ENCODE results near the gene CCDC89.
A peak's percentile ranks its signal among the peaks of the same experiment; 100 is the strongest.
"Not testable (repeated sequence)": the region's sequence is repeated elsewhere in the genome, so short reads cannot be mapped to it uniquely, and the experiment has no call there.

CCDC89 gene

GRCh38 chr11:85685125-85685819 is 723 bp downstream of the CCDC89 start:
- no peak for DNase-seq

GRCh38 chr11:85682330-85683305 is 3.4 kb downstream of the CCDC89 start:
- DNase-seq = peak; percentile 58 to 69

- DNase-seq = no peak
These were observed 5.1 kb downstream of the CCDC89 start for GRCh38 chr11:85680897-85681296.

- DNase-seq = no peak
These were observed 6.4 kb downstream of the CCDC89 start for GRCh38 chr11:85679576-85679975.

- no peak for DNase-seq
These were observed 12.6 kb downstream of the CCDC89 start for GRCh38 chr11:85673393-85673792.

- no peak for DNase-seq
These were observed 13.7 kb downstream of the CCDC89 start for GRCh38 chr11:85672105-85672902.

GRCh38 chr11:85670949-85671663 is 14.9 kb downstream of the CCDC89 start:
- not testable (repeated sequence) for DNase-seq

GRCh38 chr11:85668157-85668556 is 17.8 kb downstream of the CCDC89 start:
- no peak for DNase-seq

- DNase-seq = no peak
These were observed 19.3 kb downstream of the CCDC89 start for GRCh38 chr11:85666687-85667086.

- peak in 1 of 2 donors; percentile 30 for DNase-seq
These were observed 20.3 kb downstream of the CCDC89 start for GRCh38 chr11:85665733-85666132.

- DNase-seq = peak; percentile 94
These were observed 21.1 kb downstream of the CCDC89 start, which contains the start of gene CREBZF for GRCh38 chr11:85664615-85665481. Gene CREBZF, minus strand, starts transcription at chr11:85665129. Its CDS starts 254 bp downstream, at chr11:85664875.

- DNase-seq = peak; percentile 89 to 90
These were observed 22.0 kb downstream of the CCDC89 start for GRCh38 chr11:85663753-85664614.

- peak in 1 of 2 donors; percentile 61 for DNase-seq
These were observed 22.8 kb downstream of the CCDC89 start for GRCh38 chr11:85663080-85663752.

- no peak for DNase-seq
These were observed 23.9 kb downstream of the CCDC89 start for GRCh38 chr11:85661972-85662664.

GRCh38 chr11:85658180-85658579 is 27.8 kb downstream of the CCDC89 start:
- no peak for DNase-seq

- DNase-seq = no peak
These were observed 29.2 kb downstream of the CCDC89 start for GRCh38 chr11:85656777-85657176.

GRCh38 chr11:85654343-85654742 is 31.7 kb downstream of the CCDC89 start:
- DNase-seq = not testable (repeated sequence)

- DNase-seq = no peak
These were observed 33.1 kb downstream of the CCDC89 start for GRCh38 chr11:85652786-85653447.

Data from CD4-positive, alpha-beta T cell treated with Interleukin-4 for 1 hour (primary cell).